GM10266 (cell line): ENCODE data around the gene ARPC5L.

Experiments
- DNase-seq: peaks from one replicate; pipeline ENCODE4 v3.0.0; 2012; ENCODE audit errors: extremely low spot score
- CTCF ChIP-seq: IDR thresholded peaks from 2 replicates; pipeline ENCODE4 v1.5.1; 2012; ENCODE audit warnings: mild to moderate bottlenecking, low read depth; ENCODE audit not compliant: control insufficient read depth, insufficient read depth; ENCODE audit errors: missing control alignments

Gene ARPC5L

DNA sequence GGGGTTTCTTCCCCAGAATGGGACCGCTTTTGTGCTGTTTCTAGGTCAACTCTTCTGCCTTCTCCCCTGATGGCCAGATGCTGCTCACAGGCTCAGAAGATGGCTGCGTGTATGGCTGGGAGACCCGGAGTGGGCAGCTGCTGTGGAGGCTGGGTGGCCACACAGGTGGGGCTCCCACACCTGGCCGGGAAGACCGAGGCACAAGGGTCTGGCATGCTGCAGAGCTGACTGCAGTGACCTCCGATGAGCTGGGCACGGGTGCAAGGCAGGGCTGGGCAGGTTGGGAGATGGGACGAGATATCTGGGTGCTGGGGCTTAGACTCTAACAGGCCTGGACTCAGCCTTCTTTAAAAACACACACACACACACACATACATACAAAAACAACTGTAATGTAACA is 7.8 kb upstream of the ARPC5L start:
- no peak for DNase-seq
- TF ChIP-seq CTCF = no peak

GRCh38 chr9:124854822-124855221 is 7.1 kb upstream of the ARPC5L start:
- no peak for TF ChIP-seq CTCF
- no peak for DNase-seq

- DNase-seq = no peak
- TF ChIP-seq CTCF = no peak
Observed at GRCh38 chr9:124855566-124855943, 6.4 kb upstream of the ARPC5L start.

DNA sequence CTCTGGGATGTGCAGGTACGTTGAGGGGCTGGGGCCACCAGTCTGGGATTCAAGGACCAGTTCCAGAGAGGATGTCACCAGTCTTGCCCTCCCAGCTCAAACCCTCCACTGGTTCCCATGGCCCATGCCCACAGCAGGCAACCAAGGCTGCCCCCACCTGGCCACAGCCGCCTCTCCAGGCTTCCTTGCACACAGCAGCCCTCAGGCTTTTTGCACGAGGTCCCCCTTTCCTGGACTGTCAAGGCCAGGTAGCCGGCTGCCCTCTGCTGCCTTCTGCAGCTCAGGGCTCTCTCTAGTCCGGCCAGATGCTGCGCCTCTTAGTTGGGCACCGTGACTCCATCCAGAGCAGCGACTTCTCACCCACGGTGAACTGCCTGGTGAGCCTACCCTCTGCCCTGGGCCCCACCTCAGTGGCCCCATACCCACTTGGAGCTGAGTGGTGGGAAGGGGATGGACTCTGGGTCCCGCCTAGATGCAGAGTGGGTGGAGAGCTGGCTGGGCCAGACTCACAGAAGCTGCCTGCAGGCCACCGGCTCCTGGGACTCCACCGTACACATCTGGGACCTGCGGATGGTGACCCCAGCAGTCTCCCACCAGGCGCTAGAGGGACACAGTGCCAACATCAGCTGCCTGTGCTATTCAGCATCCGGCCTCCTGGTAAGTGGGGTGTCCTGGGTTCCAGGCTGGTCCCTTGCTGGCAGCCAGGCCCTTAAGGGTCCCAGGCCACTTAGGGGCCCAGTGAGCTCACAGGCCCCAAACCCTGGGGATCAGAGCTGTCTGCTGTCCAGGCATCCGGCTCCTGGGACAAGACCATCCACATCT is 5.8 kb upstream of the ARPC5L start:
- DNase-seq = no peak
- peak; percentile 35 for TF ChIP-seq CTCF

- no peak for DNase-seq
- TF ChIP-seq CTCF = no peak
Observed at GRCh38 chr9:124857533-124858162, 4.3 kb upstream of the ARPC5L start.

DNA sequence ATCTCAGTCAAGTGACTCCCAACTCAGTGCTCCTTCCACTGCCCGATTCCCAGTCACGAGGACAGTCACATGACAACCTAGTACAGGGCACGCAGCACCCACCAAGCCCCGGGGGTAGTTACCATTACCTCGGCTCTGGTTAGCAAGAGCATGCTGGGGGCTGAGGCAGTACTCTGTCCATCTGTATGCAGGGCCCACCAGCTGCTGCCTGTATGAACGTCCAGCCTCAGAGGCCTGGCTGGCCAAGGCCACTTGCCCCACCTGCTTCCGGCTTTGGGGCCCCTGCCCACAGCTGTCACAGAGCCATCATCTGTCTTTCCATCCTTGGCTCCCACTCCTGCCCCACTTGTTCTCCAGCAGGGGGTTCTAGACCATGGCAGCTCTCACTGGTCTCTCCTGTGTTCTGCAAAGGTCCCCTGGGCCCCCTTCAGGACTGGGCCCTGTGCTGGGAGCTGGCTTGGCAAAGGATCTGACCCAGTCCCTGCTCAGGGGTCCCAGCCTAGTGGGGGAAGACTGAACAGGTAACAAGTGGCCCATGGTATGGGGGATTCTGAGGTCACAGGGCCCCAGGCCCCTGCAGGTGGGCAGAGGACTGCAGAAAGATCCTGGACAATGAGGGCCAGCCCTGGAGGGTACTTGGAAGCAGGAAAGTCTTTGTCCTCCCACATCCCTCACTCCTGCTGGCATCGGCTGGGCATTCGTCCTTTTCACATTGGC is 3.4 kb upstream of the ARPC5L start:
- no peak for TF ChIP-seq CTCF
- no peak for DNase-seq
